Body of pancreas (tissue), 4 donors: ENCODE measurements around the gene SYCP3.

Source experiments
- CTCF ChIP-seq, 7 experiments: fragments of 450-650 bp in 4 of 7; fragments of 200-600 bp in 3 of 7; sonication (generic) in 3 of 7; IDR thresholded peaks; one replicate each; pipeline ENCODE4 v1.5.1; 2016 to 2019; ENCODE audit warnings: antibody characterized with exemption in 7 of 7
- POLR2A ChIP-seq, 3 donors: fragments of 450-650 bp; IDR thresholded peaks; one replicate each; pipeline ENCODE4 v1.6.1; 2016; ENCODE audit warnings: antibody characterized with exemption in 3 of 3, mild to moderate bottlenecking in 2 of 3

GRCh38 chr12:101703487-101703886 is 35.8 kb downstream of the SYCP3 start:
- no peak for TF ChIP-seq POLR2A (IDR thresholded peaks at IDR 0.05)
- no peak for TF ChIP-seq CTCF (IDR thresholded peaks at IDR 0.05)
